A673 (cell line): Measurements from ENCODE around the gene OR56B4. TPM values are rescaled to one million over a fixed set of nuclear protein-coding genes. Genes with fewer than 3 reads are reported as not detected.

Experiments
- BruUV-seq: library from RNA; stranded (reverse); fragments of 400-500 nt; replicated peaks from 2 replicates; lab custom pipeline; 2021; lab: Mats Ljungman, UMichigan
- CTCF ChIA-PET: fragments of 300-600 bp; sonication (Branson Sonifier 250); formaldehyde crosslinking; loops from one replicate; lab custom pipeline; 2022; ENCODE audit warnings: antibody characterized with exemption; lab: Charles Lee
- POLR2A ChIA-PET: fragments of 300-600 bp; sonication (Branson Sonifier 250); formaldehyde crosslinking; loops from one replicate; lab custom pipeline; 2022; ENCODE audit warnings: antibody characterized with exemption; ENCODE audit not compliant: low non-redundant PET; lab: Charles Lee
- DNase-seq: peaks from one replicate; pipeline ENCODE4 v3.0.0-alpha.2; 2015; ENCODE audit warnings: low spot score
- H3K27ac ChIP-seq: fragments of 200-600 bp; sonication (generic); 2 replicates; pipeline ENCODE4 v1.5.1; 2016; ENCODE audit warnings: mixed run types, low read depth, mild to moderate bottlenecking, mixed read lengths, antibody characterized with exemption, low read length; ENCODE audit not compliant: poor library complexity, severe bottlenecking
- H3K27me3 ChIP-seq: fragments of 200-600 bp; sonication (generic); replicated peaks from 2 replicates; pipeline ENCODE4 v1.6.1; 2017; ENCODE audit warnings: mixed run types, low read depth, mild to moderate bottlenecking, mixed read lengths, antibody characterized with exemption, low read length; ENCODE audit not compliant: insufficient read depth, poor library complexity
- H3K36me3 ChIP-seq: fragments of 200-600 bp; sonication (generic); 2 replicates; pipeline ENCODE4 v1.6.1; 2016; ENCODE audit warnings: mixed run types, mild to moderate bottlenecking, mixed read lengths, antibody characterized with exemption, low read length; ENCODE audit not compliant: insufficient read depth, poor library complexity, severe bottlenecking
- H3K4me1 ChIP-seq: fragments of 200-600 bp; sonication (generic); 2 replicates; pipeline ENCODE4 v1.6.1; 2017; ENCODE audit warnings: mixed run types, mild to moderate bottlenecking, mixed read lengths, antibody characterized with exemption, low read length; ENCODE audit not compliant: insufficient read depth, poor library complexity, severe bottlenecking
- H3K4me3 ChIP-seq: fragments of 200-600 bp; sonication (generic); 2 replicates; pipeline ENCODE4 v1.5.1; 2016; ENCODE audit warnings: low read depth, mixed run types, mild to moderate bottlenecking, mixed read lengths, low read length; ENCODE audit not compliant: poor library complexity, severe bottlenecking
- H3K9me3 ChIP-seq: fragments of 200-600 bp; sonication (generic); 2 replicates; pipeline ENCODE4 v1.6.1; 2016; ENCODE audit warnings: mixed run types, low read depth, mild to moderate bottlenecking, mixed read lengths, antibody characterized with exemption, low read length; ENCODE audit not compliant: poor library complexity, severe bottlenecking
- CTCF ChIP-seq: fragments of 300-800, 200-600 bp; sonication (generic); conservative IDR thresholded peaks from 2 replicates; pipeline ENCODE4 v1.5.1; 2017; ENCODE audit warnings: low read depth, mild to moderate bottlenecking, antibody characterized with exemption, low read length, moderate library complexity, mixed read lengths
- EZH2 ChIP-seq: fragments of 200-600 bp; sonication (generic); IDR thresholded peaks from 2 replicates; pipeline ENCODE4 v1.6.1; 2017; ENCODE audit warnings: borderline replicate concordance, low read depth, mild to moderate bottlenecking, mixed read lengths, antibody characterized with exemption, low read length; ENCODE audit not compliant: poor library complexity, severe bottlenecking
- intact Hi-C: fragments of 100-400 bp; cut with micrococcal nuclease; formaldehyde crosslinking; loops from one replicate; pipeline ENCODE4 v1.10.0; 2022; ENCODE audit not compliant: unreplicated experiment
- total RNA-seq: library from RNA; stranded (reverse); gene quantifications from 2 replicates; pipeline ENCODE4 v1.2.3, GENCODE V29; 2021

Gene OR56B4
- total RNA-seq, 1 experiment from 2014 or later: not detected

GRCh38 chr11:6083129-6083528 is 24.4 kb upstream of the OR56B4 start:
- DNase-seq: no peak
- no peaks in the 10 kb centered on the region for H3K9me3 ChIP-seq
- no peaks in the 10 kb centered on the region for H3K36me3 ChIP-seq
- TF ChIP-seq EZH2 (no peak), CTCF (no peak)
- BruUV-seq: no TSS peak
- H3K27me3 ChIP-seq: no peaks in the 10 kb centered on the region
- no peak overlapping the region for H3K27ac ChIP-seq
- no peak overlapping the region for H3K4me3 ChIP-seq
- POLR2A ChIA-PET: no interaction called here
- CTCF ChIA-PET: no interaction called here
- intact Hi-C loops: no loop called here
- H3K4me1 ChIP-seq: no peaks in the 10 kb centered on the region

- intact Hi-C loops: no loop called here
- POLR2A ChIA-PET: no interaction called here
- Histone ChIP-seq H3K27ac (no peak overlapping the region), H3K27me3 (no peaks in the 10 kb centered on the region), H3K9me3 (no peaks in the 10 kb centered on the region), H3K4me1 (no peaks in the 10 kb centered on the region), H3K4me3 (no peak overlapping the region), H3K36me3 (no peaks in the 10 kb centered on the region)
- no peak for TF ChIP-seq CTCF
- CTCF ChIA-PET: no interaction called here
- no TSS peak for BruUV-seq
- no peak for DNase-seq
Observed at GRCh38 chr11:6084587-6084986, 22.9 kb upstream of the OR56B4 start.

GRCh38 chr11:6094186-6094585 is 13.3 kb upstream of the OR56B4 start:
- ChIA-PET POLR2A (no interaction called here), CTCF (no interaction called here)
- BruUV-seq: no TSS peak
- no peak overlapping the region for H3K27ac ChIP-seq
- DNase-seq: no peak
- H3K4me1 ChIP-seq: no peaks in the 10 kb centered on the region
- intact Hi-C loops: no loop called here
- H3K4me3 ChIP-seq: no peak overlapping the region
- no peaks in the 10 kb centered on the region for H3K9me3 ChIP-seq
- no peak for TF ChIP-seq EZH2
- TF ChIP-seq CTCF: no peak
- no peaks in the 10 kb centered on the region for H3K27me3 ChIP-seq
- no peaks in the 10 kb centered on the region for H3K36me3 ChIP-seq
